Esophagus muscularis mucosa (tissue), 4 donors: Measurements from ENCODE around the gene TOM1L2. TPM values are rescaled to one million over a fixed set of nuclear protein-coding genes. Genes with fewer than 3 reads are reported as not detected.

Experiments
- DNase-seq: peaks from one replicate; pipeline ENCODE4 v3.0.0-alpha.2; 2017; ENCODE audit errors: extremely low spot score
- H3K27ac ChIP-seq, 4 donors: fragments of 200-600 bp; sonication (generic); replicated peaks in 1 of 4; 1 replicate in 3 of 4; 2 replicates in 1 of 4; pipeline ENCODE4 v1.5.1; 2016 to 2019; ENCODE audit warnings: mild to moderate bottlenecking in 1 of 4
- H3K27me3 ChIP-seq, 4 donors: fragments of 200-600 bp; sonication (generic); one replicate each; pipeline versions ENCODE4 v1.5.1 to v1.6.0; 2016 to 2019
- H3K36me3 ChIP-seq, 4 donors: fragments of 200-600 bp; sonication (generic); one replicate each; pipeline ENCODE4 v1.5.1; 2016 to 2019
- H3K4me1 ChIP-seq, 4 donors: fragments of 200-600 bp; sonication (generic); one replicate each; pipeline ENCODE4 v1.5.1; 2016 to 2019
- H3K4me3 ChIP-seq, 4 donors: fragments of 200-600 bp; sonication (generic); 1 replicate in 2 of 4; 2 replicates in 2 of 4; pipeline ENCODE4 v1.5.1; 2016 to 2019; ENCODE audit warnings: mild to moderate bottlenecking in 4 of 4, moderate library complexity in 1 of 4
- H3K9me3 ChIP-seq, 4 donors: fragments of 200-600 bp; sonication (generic); 1 replicate in 3 of 4; 2 replicates in 1 of 4; pipeline ENCODE4 v1.5.1; 2016 to 2019
- EP300 ChIP-seq: sonication (generic); formaldehyde crosslinking; IDR thresholded peaks from one replicate; pipeline ENCODE4 v1.6.1; 2017; ENCODE audit warnings: antibody characterized with exemption
- POLR2A ChIP-seq: fragments of 450-650 bp; IDR thresholded peaks from one replicate; pipeline ENCODE4 v1.6.1; 2017; ENCODE audit warnings: antibody characterized with exemption, moderate library complexity, mild to moderate bottlenecking, low read depth
- POLR2AphosphoS5 ChIP-seq, 2 donors: sonication (generic); formaldehyde crosslinking; IDR thresholded peaks; one replicate each; pipeline ENCODE4 v1.6.1; 2017; ENCODE audit warnings: antibody characterized with exemption in 2 of 2
- WGBS: methylation state at CpG from one replicate; pipeline ENCODE4 v1.1.5; 2018; 5-methylcytosine and 5-hydroxymethylcytosine counted together
- intact Hi-C: fragments of 100-400 bp; cut with DNase I; formaldehyde crosslinking; loops from one replicate; pipeline ENCODE4 v1.15.1; 2023
- total RNA-seq, 4 donors: library from RNA; depleted of rRNA; stranded (reverse); fragments of >200 nt; gene quantifications; one replicate each; pipeline versions ENCODE4 v1.1.0 to v1.2.1, GENCODE V29; 2016
- TF ChIP-seq, protein P1 (sequence below), 3 experiments: fragments of 200-600 bp in 2 of 3; fragments of 450-650 bp in 1 of 3; sonication (generic) in 2 of 3; IDR thresholded peaks; one replicate each; pipeline ENCODE4 v1.5.1; 2017 to 2019; ENCODE audit warnings: antibody characterized with exemption in 3 of 3, mild to moderate bottlenecking in 2 of 3, moderate library complexity in 1 of 3

The TOM1L2 gene
- total RNA-seq, 4 donors from 2014 or later: 64.4 to 96.9 (median 75.0) TPM

DNA sequence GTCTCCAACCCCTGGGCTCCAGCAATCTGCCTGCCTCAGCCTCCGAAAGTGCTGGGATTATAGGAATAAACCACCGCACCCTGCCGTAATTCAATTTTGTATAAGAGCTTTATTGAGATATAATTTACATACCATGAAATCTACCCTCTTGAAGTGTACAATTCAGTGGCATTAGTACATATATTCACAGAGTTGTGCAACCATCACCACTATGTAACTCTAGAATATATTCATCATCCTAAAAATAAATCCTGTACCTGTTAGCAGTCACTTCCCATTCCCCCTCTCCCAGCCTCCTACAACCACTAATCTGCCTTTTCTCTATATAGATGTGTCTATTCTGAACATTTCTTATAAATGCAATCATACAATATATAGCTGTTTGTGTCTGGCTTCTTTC lies 26.1 kb downstream of the TOM1L2 start:
- 67% methylated on average over 3 of the region's 3 CpGs for WGBS
- peaks cover 28 to 74% (median 51%) of the 10 kb centered on the region in 4 donors for H3K4me1 ChIP-seq
- TF ChIP-seq EP300: no peak
- TF ChIP-seq, protein P1, sequence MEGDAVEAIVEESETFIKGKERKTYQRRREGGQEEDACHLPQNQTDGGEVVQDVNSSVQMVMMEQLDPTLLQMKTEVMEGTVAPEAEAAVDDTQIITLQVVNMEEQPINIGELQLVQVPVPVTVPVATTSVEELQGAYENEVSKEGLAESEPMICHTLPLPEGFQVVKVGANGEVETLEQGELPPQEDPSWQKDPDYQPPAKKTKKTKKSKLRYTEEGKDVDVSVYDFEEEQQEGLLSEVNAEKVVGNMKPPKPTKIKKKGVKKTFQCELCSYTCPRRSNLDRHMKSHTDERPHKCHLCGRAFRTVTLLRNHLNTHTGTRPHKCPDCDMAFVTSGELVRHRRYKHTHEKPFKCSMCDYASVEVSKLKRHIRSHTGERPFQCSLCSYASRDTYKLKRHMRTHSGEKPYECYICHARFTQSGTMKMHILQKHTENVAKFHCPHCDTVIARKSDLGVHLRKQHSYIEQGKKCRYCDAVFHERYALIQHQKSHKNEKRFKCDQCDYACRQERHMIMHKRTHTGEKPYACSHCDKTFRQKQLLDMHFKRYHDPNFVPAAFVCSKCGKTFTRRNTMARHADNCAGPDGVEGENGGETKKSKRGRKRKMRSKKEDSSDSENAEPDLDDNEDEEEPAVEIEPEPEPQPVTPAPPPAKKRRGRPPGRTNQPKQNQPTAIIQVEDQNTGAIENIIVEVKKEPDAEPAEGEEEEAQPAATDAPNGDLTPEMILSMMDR (IDR thresholded peaks at IDR 0.05): no peak
- TF ChIP-seq POLR2A: no peak
- no peak overlapping the region for H3K27ac ChIP-seq
- intact Hi-C loops: no loop called here
- DNase-seq: no peak
- no peaks in the 10 kb centered on the region for H3K9me3 ChIP-seq
- H3K36me3 ChIP-seq: no peaks in the 10 kb centered on the region
- no peaks in the 10 kb centered on the region for H3K27me3 ChIP-seq
- no peak overlapping the region for H3K4me3 ChIP-seq

DNA sequence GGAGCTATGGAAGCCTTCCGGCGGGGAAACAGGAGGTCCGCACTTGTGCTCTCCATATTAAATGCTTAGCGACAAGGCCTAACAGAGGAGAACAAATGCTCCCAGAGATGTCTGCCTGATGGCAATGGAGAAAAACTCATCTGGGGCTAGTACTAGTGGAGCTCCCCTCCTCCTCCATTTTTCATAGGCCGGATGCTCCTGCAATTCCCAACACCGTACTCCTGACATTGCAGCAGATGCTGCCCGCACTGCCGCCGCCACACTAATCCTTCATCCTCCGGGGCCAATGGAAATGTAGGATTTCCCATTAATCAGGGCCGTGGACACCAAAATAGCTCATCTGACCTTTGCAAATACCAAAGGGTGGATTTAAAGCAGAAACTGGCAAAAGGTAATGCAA lies 27.5 kb downstream of the TOM1L2 start:
- H3K27me3 ChIP-seq: no peaks in the 10 kb centered on the region
- TF ChIP-seq, protein P1 (IDR thresholded peaks at IDR 0.05): no peak
- TF ChIP-seq POLR2A (no peak), POLR2AphosphoS5 (IDR thresholded peaks at IDR 0.05) (no peak), EP300 (no peak)
- no peaks in the 10 kb centered on the region for H3K9me3 ChIP-seq
- H3K4me1 ChIP-seq: peaks cover 38 to 80% (median 61%) of the 10 kb centered on the region in 4 donors
- WGBS: 46% methylated on average over 11 of the region's 11 CpGs
- no peak for DNase-seq
- H3K27ac ChIP-seq: peak overlapping the region in 3 of 4 donors; percentile 16 to 64 (median 23)
- H3K4me3 ChIP-seq: no peak overlapping the region
- intact Hi-C loops: no loop called here
- no peaks in the 10 kb centered on the region for H3K36me3 ChIP-seq

DNA sequence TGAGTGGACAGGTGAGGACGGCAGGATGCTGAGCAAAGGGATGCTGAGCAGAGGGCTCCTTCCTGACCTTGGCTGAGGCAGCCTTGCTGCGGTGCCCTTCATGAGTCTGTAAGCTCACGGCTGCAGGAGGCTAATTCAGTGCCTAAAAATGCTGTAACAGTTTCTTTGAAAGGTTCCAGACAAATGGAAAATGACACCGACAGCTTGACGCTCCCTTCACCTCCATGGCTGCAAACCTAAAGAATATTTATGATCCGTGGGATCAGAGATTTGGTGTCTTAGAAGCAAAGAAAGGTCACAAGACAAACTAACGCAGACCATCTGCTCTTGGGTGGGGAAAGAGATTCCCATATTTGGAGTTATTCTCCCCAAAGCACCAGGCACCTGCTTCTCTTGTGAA lies 28.0 kb downstream of the TOM1L2 start:
- Histone ChIP-seq H3K4me3 (no peak overlapping the region), H3K4me1 (peaks cover 38 to 76% (median 61%) of the 10 kb centered on the region in 4 donors), H3K36me3 (no peaks in the 10 kb centered on the region), H3K27me3 (no peaks in the 10 kb centered on the region), H3K27ac (peak overlapping the region in 3 of 4 donors; percentile 16 to 64 (median 23)), H3K9me3 (no peaks in the 10 kb centered on the region)
- WGBS: 70% methylated on average over 6 of the region's 7 CpGs
- intact Hi-C loops: no loop called here
- TF ChIP-seq EP300: no peak
- TF ChIP-seq, protein P1 (IDR thresholded peaks at IDR 0.05): no peak
- TF ChIP-seq POLR2AphosphoS5 (IDR thresholded peaks at IDR 0.05): no peak
- no peak for TF ChIP-seq POLR2A
- no peak for DNase-seq

GRCh38 chr17:17943281-17943984 lies 28.8 kb downstream of the TOM1L2 start:
- DNase-seq: no peak
- Histone ChIP-seq H3K27ac (peak overlapping the region in 2 of 4 donors; percentile 15 to 64), H3K4me1 (peaks cover 45 to 76% (median 63%) of the 10 kb centered on the region in 4 donors), H3K9me3 (no peaks in the 10 kb centered on the region), H3K27me3 (no peaks in the 10 kb centered on the region), H3K4me3 (no peak overlapping the region), H3K36me3 (no peaks in the 10 kb centered on the region)
- 63% methylated on average over 3 of the region's 3 CpGs for WGBS
- intact Hi-C loops: no loop called here
- TF ChIP-seq POLR2AphosphoS5 (IDR thresholded peaks at IDR 0.05): no peak
- TF ChIP-seq, protein P1 (IDR thresholded peaks at IDR 0.05): no peak
- TF ChIP-seq POLR2A: no peak
- TF ChIP-seq EP300: no peak
